OCI-LY3 (cell line): ENCODE results near the gene LYST.

Experiments used
- H2AFZ ChIP-seq: fragments of 200-600, 300-600 bp; shearing (Covaris generic); 2 replicates; pipeline ENCODE4 v1.6.0; 2014; ENCODE audit warnings: antibody characterized with exemption, low read depth, low read length
- H3K27ac ChIP-seq: fragments of 200-600, 300-600 bp; sonication (generic); 2 replicates; pipeline ENCODE4 v1.5.1; 2014; ENCODE audit warnings: mild to moderate bottlenecking, low read length, moderate library complexity, mixed read lengths
- H3K27me3 ChIP-seq: fragments of 200-600, 300-600 bp; sonication (generic); 2 replicates; pipeline ENCODE4 v1.6.1; 2014; ENCODE audit warnings: low read depth, low read length, mixed read lengths
- H3K36me3 ChIP-seq: fragments of 200-600, 300-600 bp; sonication (generic); replicated peaks from 2 replicates; pipeline ENCODE3; 2014; ENCODE audit warnings: low read depth, low read length, mixed read lengths
- H3K4me1 ChIP-seq: fragments of 300-600, 200-600 bp; sonication (generic); 2 replicates; pipeline ENCODE4 v1.6.1; 2014; ENCODE audit warnings: low read length, mixed read lengths
- H3K4me2 ChIP-seq: fragments of 200-600, 300-600 bp; sonication (generic); 2 replicates; pipeline ENCODE4 v1.6.1; 2014; ENCODE audit warnings: low read length, mixed read lengths
- H3K4me3 ChIP-seq: fragments of 300-600, 200-600 bp; sonication (generic); 2 replicates; pipeline ENCODE4 v1.5.1; 2014; ENCODE audit warnings: antibody characterized with exemption, mild to moderate bottlenecking, low read length, moderate library complexity
- H3K79me2 ChIP-seq: fragments of 300-600, 200-600 bp; shearing (Covaris generic); 2 replicates; pipeline ENCODE4 v1.6.1; 2014; ENCODE audit warnings: mild to moderate bottlenecking, low read length, mixed read lengths
- H3K9ac ChIP-seq: fragments of 300-600, 200-600 bp; shearing (Covaris generic); 2 replicates; pipeline ENCODE4 v1.6.0; 2014; ENCODE audit warnings: mild to moderate bottlenecking, low read length, moderate library complexity
- H3K9me3 ChIP-seq: fragments of 200-600, 300-600 bp; shearing (Covaris generic); 2 replicates; pipeline ENCODE4 v1.6.1; 2014; ENCODE audit warnings: low read length, mixed read lengths; ENCODE audit not compliant: insufficient read depth
- H4K20me1 ChIP-seq: fragments of 200-600, 300-600 bp; sonication (generic); 2 replicates; pipeline ENCODE4 v1.6.1; 2016; ENCODE audit warnings: low read length, mixed read lengths; ENCODE audit not compliant: insufficient read depth
- EZH2phosphoT487 ChIP-seq: fragments of 200-600 bp; shearing (Covaris generic); IDR thresholded peaks from 2 replicates; pipeline ENCODE4 v1.6.1; 2018; ENCODE audit warnings: antibody characterized with exemption, mixed run types, low read depth
- TF ChIP-seq, protein P1 (sequence below): fragments of 200-600, 300-600 bp; sonication (generic); IDR thresholded peaks from 2 replicates; pipeline ENCODE4 v1.5.1; 2014; ENCODE audit warnings: antibody characterized with exemption, low read length, low read depth

LYST gene

GRCh38 chr1:235722858-235723257, 143.8 kb downstream of the LYST start:
- Histone ChIP-seq H3K4me2 (no peak overlapping the region), H2AFZ (no peak overlapping the region), H3K36me3 (no peaks in the 10 kb centered on the region), H4K20me1 (no peaks in the 10 kb centered on the region), H3K79me2 (no peaks in the 10 kb centered on the region), H3K4me1 (no peaks in the 10 kb centered on the region), H3K4me3 (no peak overlapping the region), H3K9ac (no peak overlapping the region), H3K9me3 (no peaks in the 10 kb centered on the region), H3K27me3 (no peaks in the 10 kb centered on the region), H3K27ac (no peak overlapping the region)
- no peak for TF ChIP-seq EZH2phosphoT487
- TF ChIP-seq, protein P1, sequence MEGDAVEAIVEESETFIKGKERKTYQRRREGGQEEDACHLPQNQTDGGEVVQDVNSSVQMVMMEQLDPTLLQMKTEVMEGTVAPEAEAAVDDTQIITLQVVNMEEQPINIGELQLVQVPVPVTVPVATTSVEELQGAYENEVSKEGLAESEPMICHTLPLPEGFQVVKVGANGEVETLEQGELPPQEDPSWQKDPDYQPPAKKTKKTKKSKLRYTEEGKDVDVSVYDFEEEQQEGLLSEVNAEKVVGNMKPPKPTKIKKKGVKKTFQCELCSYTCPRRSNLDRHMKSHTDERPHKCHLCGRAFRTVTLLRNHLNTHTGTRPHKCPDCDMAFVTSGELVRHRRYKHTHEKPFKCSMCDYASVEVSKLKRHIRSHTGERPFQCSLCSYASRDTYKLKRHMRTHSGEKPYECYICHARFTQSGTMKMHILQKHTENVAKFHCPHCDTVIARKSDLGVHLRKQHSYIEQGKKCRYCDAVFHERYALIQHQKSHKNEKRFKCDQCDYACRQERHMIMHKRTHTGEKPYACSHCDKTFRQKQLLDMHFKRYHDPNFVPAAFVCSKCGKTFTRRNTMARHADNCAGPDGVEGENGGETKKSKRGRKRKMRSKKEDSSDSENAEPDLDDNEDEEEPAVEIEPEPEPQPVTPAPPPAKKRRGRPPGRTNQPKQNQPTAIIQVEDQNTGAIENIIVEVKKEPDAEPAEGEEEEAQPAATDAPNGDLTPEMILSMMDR = no peak

GRCh38 chr1:235721982-235722381, 144.7 kb downstream of the LYST start:
- no peak for TF ChIP-seq EZH2phosphoT487
- TF ChIP-seq, protein P1 = no peak
- H3K79me2 ChIP-seq = no peaks in the 10 kb centered on the region
- no peak overlapping the region for H3K9ac ChIP-seq
- no peak overlapping the region for H3K4me2 ChIP-seq
- no peaks in the 10 kb centered on the region for H3K27me3 ChIP-seq
- no peaks in the 10 kb centered on the region for H3K36me3 ChIP-seq
- no peak overlapping the region for H3K4me3 ChIP-seq
- no peaks in the 10 kb centered on the region for H4K20me1 ChIP-seq
- no peaks in the 10 kb centered on the region for H3K9me3 ChIP-seq
- no peak overlapping the region for H3K27ac ChIP-seq
- H2AFZ ChIP-seq = no peak overlapping the region
- no peaks in the 10 kb centered on the region for H3K4me1 ChIP-seq

DNA sequence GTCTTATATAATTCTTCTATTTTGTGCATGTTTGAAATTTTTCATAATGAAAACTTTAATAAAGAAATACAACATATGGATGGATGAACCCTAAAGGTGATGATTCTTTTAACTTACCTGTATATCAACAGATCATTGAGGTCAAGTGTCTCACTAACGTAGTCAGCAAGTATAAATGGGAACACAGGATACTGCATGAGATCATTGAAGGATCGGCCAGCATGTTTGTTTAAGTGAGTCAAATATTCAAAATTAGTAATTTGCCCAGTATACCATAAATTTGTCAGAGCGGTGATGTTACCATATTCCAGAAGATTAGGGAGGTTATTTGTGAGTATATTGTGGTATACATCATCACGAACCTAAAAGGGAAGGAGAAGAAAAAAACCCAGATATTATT, 146.2 kb downstream of the LYST start:
- Histone ChIP-seq H3K27ac (no peak overlapping the region), H4K20me1 (no peaks in the 10 kb centered on the region), H3K79me2 (no peaks in the 10 kb centered on the region), H3K9ac (no peak overlapping the region), H2AFZ (no peak overlapping the region), H3K9me3 (no peaks in the 10 kb centered on the region), H3K4me1 (no peaks in the 10 kb centered on the region), H3K4me2 (no peak overlapping the region), H3K4me3 (no peak overlapping the region), H3K27me3 (no peaks in the 10 kb centered on the region), H3K36me3 (no peaks in the 10 kb centered on the region)
- TF ChIP-seq EZH2phosphoT487 = no peak
- TF ChIP-seq, protein P1 = no peak

GRCh38 chr1:235714205-235714897, 152.4 kb downstream of the LYST start:
- H2AFZ ChIP-seq = no peak overlapping the region
- no peaks in the 10 kb centered on the region for H3K79me2 ChIP-seq
- H3K4me1 ChIP-seq = no peaks in the 10 kb centered on the region
- no peak overlapping the region for H3K4me2 ChIP-seq
- H3K4me3 ChIP-seq = no peak overlapping the region
- no peaks in the 10 kb centered on the region for H4K20me1 ChIP-seq
- H3K27me3 ChIP-seq = no peaks in the 10 kb centered on the region
- no peaks in the 10 kb centered on the region for H3K9me3 ChIP-seq
- H3K36me3 ChIP-seq = no peaks in the 10 kb centered on the region
- TF ChIP-seq EZH2phosphoT487 = no peak
- TF ChIP-seq, protein P1 = no peak
- no peak overlapping the region for H3K9ac ChIP-seq
- no peak overlapping the region for H3K27ac ChIP-seq
